PC-3 (cell line): ENCODE results near the gene CCDC83. TPM values are rescaled to one million over a fixed set of nuclear protein-coding genes. Genes with fewer than 3 reads are reported as not detected.

Source experiments
- ATAC-seq: fragments of 200-7000 bp; cut with Tn5 transposase; 2 replicates; pipeline ENCODE4 v1.9.1; 2020; ENCODE audit warnings: mild to moderate bottlenecking, moderate library complexity
- BruUV-seq: library from RNA; stranded (reverse); fragments of 400-500 nt; replicated peaks from 2 replicates; lab custom pipeline; 2021; lab: Mats Ljungman, UMichigan
- CTCF ChIA-PET: fragments of 300-600 bp; sonication (Branson Sonifier 250); formaldehyde crosslinking; loops from one replicate; lab custom pipeline; 2022; ENCODE audit warnings: antibody characterized with exemption; lab: Charles Lee
- POLR2A ChIA-PET: fragments of 300-600 bp; sonication (Branson Sonifier 250); formaldehyde crosslinking; loops from one replicate; lab custom pipeline; 2022; ENCODE audit warnings: antibody characterized with exemption; ENCODE audit not compliant: unreplicated experiment; lab: Charles Lee
- DNase-seq: peaks from one replicate; pipeline ENCODE4 v3.0.0-alpha.2; 2015
- H2AFZ ChIP-seq: fragments of 300-600 bp; sonication (generic); 2 replicates; pipeline ENCODE4 v1.6.0; 2016; ENCODE audit warnings: antibody characterized with exemption, low read length
- H3F3A ChIP-seq: fragments of 300-600 bp; sonication (generic); one replicate; pipeline ENCODE4 v1.6.0; 2017; ENCODE audit warnings: antibody characterized with exemption, low read length, control low read depth, mild to moderate bottlenecking; ENCODE audit not compliant: unreplicated experiment
- H3K27ac ChIP-seq: fragments of 300-600 bp; sonication (generic); 2 replicates; pipeline ENCODE4 v1.5.1; 2016; ENCODE audit warnings: mild to moderate bottlenecking, low read length
- H3K27me3 ChIP-seq: fragments of 300-600 bp; sonication (generic); 2 replicates; pipeline ENCODE4 v1.6.1; 2016; ENCODE audit warnings: low read length, mixed read lengths
- H3K36me3 ChIP-seq: fragments of 300-600 bp; sonication (generic); 2 replicates; pipeline ENCODE4 v1.6.1; 2016; ENCODE audit warnings: low read depth, mixed run types, low read length, mixed read lengths
- H3K4me1 ChIP-seq: fragments of 300-600 bp; sonication (generic); 2 replicates; pipeline ENCODE4 v1.5.1; 2016; ENCODE audit warnings: low read length; ENCODE audit not compliant: insufficient read depth
- H3K4me2 ChIP-seq: fragments of 300-600 bp; sonication (generic); 2 replicates; pipeline ENCODE4 v1.6.0; 2016; ENCODE audit warnings: low read length
- H3K4me3 ChIP-seq: fragments of 300-600 bp; sonication (generic); 2 replicates; pipeline ENCODE4 v1.5.1; 2016; ENCODE audit warnings: mild to moderate bottlenecking, low read length, mixed read lengths
- H3K79me2 ChIP-seq: fragments of 300-600 bp; sonication (generic); 2 replicates; pipeline ENCODE4 v1.6.1; 2017; ENCODE audit warnings: low read length, mixed read lengths
- H3K9ac ChIP-seq: fragments of 300-600 bp; sonication (generic); 2 replicates; pipeline ENCODE4 v1.6.0; 2016; ENCODE audit warnings: mild to moderate bottlenecking, low read length
- H3K9me2 ChIP-seq: fragments of 300-600 bp; sonication (generic); replicated peaks from 2 replicates; pipeline ENCODE4 v1.6.1; 2016; ENCODE audit warnings: mixed run types, low read length, mixed read lengths
- H3K9me3 ChIP-seq: fragments of 300-600 bp; sonication (generic); 2 replicates; pipeline ENCODE4 v1.6.1; 2016; ENCODE audit warnings: low read length, mixed read lengths
- H4K20me1 ChIP-seq: fragments of 300-600 bp; sonication (generic); 2 replicates; pipeline ENCODE4 v1.6.1; 2016; ENCODE audit warnings: low read length, mixed read lengths
- EZH2 ChIP-seq: fragments of 300-600 bp; sonication (generic); IDR thresholded peaks from one replicate; pipeline ENCODE4 v1.6.1; 2017; ENCODE audit warnings: antibody characterized with exemption, mild to moderate bottlenecking, low read length; ENCODE audit not compliant: unreplicated experiment
- EZH2phosphoT487 ChIP-seq: fragments of 300-600 bp; sonication (generic); IDR thresholded peaks from 2 replicates; pipeline ENCODE4 v1.6.1; 2018; ENCODE audit warnings: mild to moderate bottlenecking, antibody characterized with exemption, low read length, borderline replicate concordance
- intact Hi-C: fragments of 100-400 bp; cut with micrococcal nuclease; formaldehyde crosslinking; loops from 2 replicates; pipeline ENCODE4 v1.9.0; 2023
- total RNA-seq: library from RNA; depleted of rRNA; stranded (reverse); fragments of >200 nt; gene quantifications from 2 replicates; pipeline ENCODE4 v1.2.3, GENCODE V29; 2014
- TF ChIP-seq, protein P1 (sequence below): fragments of 300-600 bp; sonication (generic); conservative IDR thresholded peaks from 2 replicates; pipeline ENCODE4 v1.5.1; 2017; ENCODE audit warnings: antibody characterized with exemption, low read depth, mild to moderate bottlenecking, low read length

The CCDC83 gene
- total RNA-seq, 1 experiment from 2014 or later: 0.22 TPM

DNA sequence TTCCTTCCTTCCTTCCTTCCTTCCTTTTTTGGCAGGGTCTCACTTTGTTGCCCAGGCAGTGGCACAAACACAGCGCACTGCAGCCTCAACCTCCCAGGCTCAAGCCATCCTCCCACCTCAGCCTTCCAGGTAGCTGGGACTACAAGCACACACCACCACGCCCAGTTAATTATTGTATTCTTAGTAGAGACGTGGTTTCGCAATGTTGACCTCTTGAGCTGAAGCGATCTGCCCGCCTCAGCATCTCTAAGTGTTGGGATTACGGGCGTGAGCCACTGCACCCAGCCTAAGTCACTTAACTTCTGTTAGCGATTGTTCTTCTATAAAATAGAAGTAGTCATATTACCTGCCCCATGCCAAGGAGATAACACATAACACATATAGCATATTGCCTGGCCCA is 41.5 kb upstream of the CCDC83 start:
- H3K9me2 ChIP-seq: no peaks in the 10 kb centered on the region
- H3K27me3 ChIP-seq: no peaks in the 10 kb centered on the region
- peaks cover 22% of the 10 kb centered on the region for H3F3A ChIP-seq
- H3K4me2 ChIP-seq: peak overlapping the region; percentile 72
- no peak for TF ChIP-seq EZH2
- TF ChIP-seq, protein P1, sequence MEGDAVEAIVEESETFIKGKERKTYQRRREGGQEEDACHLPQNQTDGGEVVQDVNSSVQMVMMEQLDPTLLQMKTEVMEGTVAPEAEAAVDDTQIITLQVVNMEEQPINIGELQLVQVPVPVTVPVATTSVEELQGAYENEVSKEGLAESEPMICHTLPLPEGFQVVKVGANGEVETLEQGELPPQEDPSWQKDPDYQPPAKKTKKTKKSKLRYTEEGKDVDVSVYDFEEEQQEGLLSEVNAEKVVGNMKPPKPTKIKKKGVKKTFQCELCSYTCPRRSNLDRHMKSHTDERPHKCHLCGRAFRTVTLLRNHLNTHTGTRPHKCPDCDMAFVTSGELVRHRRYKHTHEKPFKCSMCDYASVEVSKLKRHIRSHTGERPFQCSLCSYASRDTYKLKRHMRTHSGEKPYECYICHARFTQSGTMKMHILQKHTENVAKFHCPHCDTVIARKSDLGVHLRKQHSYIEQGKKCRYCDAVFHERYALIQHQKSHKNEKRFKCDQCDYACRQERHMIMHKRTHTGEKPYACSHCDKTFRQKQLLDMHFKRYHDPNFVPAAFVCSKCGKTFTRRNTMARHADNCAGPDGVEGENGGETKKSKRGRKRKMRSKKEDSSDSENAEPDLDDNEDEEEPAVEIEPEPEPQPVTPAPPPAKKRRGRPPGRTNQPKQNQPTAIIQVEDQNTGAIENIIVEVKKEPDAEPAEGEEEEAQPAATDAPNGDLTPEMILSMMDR: no peak
- TF ChIP-seq EZH2phosphoT487: no peak
- no peaks in the 10 kb centered on the region for H3K9me3 ChIP-seq
- peaks cover 70% of the 10 kb centered on the region for H3K4me1 ChIP-seq
- ChIA-PET CTCF (interaction anchor here (0.5 to 1.4 kb wide), 2 partner anchors 13 to 297 kb away, joined by 3 to 4 read pairs; no protein-coding TSS in a partner anchor), POLR2A (no interaction called here)
- intact Hi-C loops: loop anchor here (5.0 kb wide), 1 partner anchor 34 kb away; no protein-coding TSS in a partner anchor
- peaks cover 21% of the 10 kb centered on the region for H3K79me2 ChIP-seq
- ATAC-seq (no peak), DNase-seq (peak; percentile 72)
- H3K4me3 ChIP-seq: no peak overlapping the region
- peak overlapping the region; percentile 77; the same call in 1 of the 2 replicates for H3K9ac ChIP-seq
- H3K27ac ChIP-seq: peak overlapping the region; percentile 96
- BruUV-seq: no TSS peak
- H3K36me3 ChIP-seq: no peaks in the 10 kb centered on the region
- H2AFZ ChIP-seq: no peak overlapping the region
- H4K20me1 ChIP-seq: no peaks in the 10 kb centered on the region

DNA sequence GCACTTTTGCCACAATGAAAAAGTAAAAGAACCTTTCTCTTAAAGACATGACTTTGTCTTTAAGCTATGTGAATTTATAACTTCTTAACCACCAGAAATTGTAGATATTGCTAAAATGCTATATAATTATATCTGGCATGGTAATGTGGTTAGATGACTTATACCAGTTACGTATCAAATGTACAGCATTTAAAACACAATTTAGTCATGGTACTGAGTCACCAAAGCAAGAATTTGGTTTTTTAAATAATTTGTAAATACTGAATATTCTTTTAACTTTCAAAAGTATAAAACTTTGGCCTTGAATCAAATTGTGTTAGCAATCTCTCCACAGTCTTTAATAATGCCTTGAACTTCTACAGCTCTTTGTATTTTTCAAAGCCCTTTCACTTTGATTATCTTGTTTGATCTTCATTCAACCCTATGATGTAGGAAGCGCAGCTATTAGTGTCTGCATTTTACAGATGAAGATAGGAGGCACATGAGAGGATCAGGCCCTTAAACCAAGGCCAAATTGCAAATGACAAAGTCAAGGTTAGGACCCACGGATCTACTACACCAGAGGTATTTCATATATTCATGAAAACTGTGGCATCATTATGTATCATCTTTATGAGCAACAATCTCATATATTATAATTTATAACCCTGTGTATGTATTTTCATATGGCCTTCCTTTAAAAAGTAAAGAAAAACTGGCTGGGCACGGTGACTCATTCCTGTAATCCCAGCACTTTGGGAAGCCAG is 39.8 kb upstream of the CCDC83 start:
- Histone ChIP-seq H4K20me1 (no peaks in the 10 kb centered on the region), H3K79me2 (peaks cover 4% of the 10 kb centered on the region), H2AFZ (no peak overlapping the region), H3K36me3 (no peaks in the 10 kb centered on the region), H3K4me1 (peaks cover 53% of the 10 kb centered on the region), H3K27me3 (no peaks in the 10 kb centered on the region), H3K9me3 (no peaks in the 10 kb centered on the region), H3K4me3 (peak overlapping the region; percentile 31; the same call in 1 of the 2 replicates), H3K9me2 (no peaks in the 10 kb centered on the region), H3F3A (peaks cover 22% of the 10 kb centered on the region), H3K9ac (peak overlapping the region; percentile 77), H3K4me2 (peak overlapping the region; percentile 72), H3K27ac (peak overlapping the region; percentile 96)
- TF ChIP-seq, protein P1: no peak
- TF ChIP-seq EZH2 (no peak), EZH2phosphoT487 (no peak)
- ChIA-PET POLR2A (interaction anchor here (0.6 kb wide), 3 partner anchors 26 to 1120 kb away, joined by 3 to 5 read pairs (median 3); no protein-coding TSS in a partner anchor), CTCF (interaction anchor here (0.6 to 1.4 kb wide), 2 partner anchors 11 to 116 kb away, joined by 4 read pairs; no protein-coding TSS in a partner anchor)
- ATAC-seq (peak; percentile 41), DNase-seq (peak; percentile 89)
- intact Hi-C loops: no loop called here
- BruUV-seq: no TSS peak
